HG03354 (cell line): Measurements from ENCODE around the gene HLA-DQA1.
A peak's percentile ranks its signal among the peaks of the same experiment; 100 is the strongest.
"Not testable (repeated sequence)": the region's sequence is repeated elsewhere in the genome, so short reads cannot be mapped to it uniquely, and the experiment has no call there.

ENCODE experiments used
- ATAC-seq: cut with Tn5 transposase; IDR thresholded peaks from one replicate; pipeline ENCODE4 v1.9.1; 2021; ENCODE audit warnings: mild to moderate bottlenecking; ENCODE audit not compliant: unreplicated experiment, poor library complexity, severe bottlenecking

The HLA-DQA1 gene

GRCh38 chr6:32655203-32655710, 18.1 kb downstream of the HLA-DQA1 start:
- ATAC-seq = no peak

GRCh38 chr6:32657329-32657728, 20.1 kb downstream of the HLA-DQA1 start:
- not testable (repeated sequence) for ATAC-seq

- ATAC-seq = not testable (repeated sequence)
Measured at GRCh38 chr6:32657819-32658218, 20.6 kb downstream of the HLA-DQA1 start.

GRCh38 chr6:32658268-32658897, 21.2 kb downstream of the HLA-DQA1 start:
- ATAC-seq = no peak

- ATAC-seq = peak; percentile 67
Measured at GRCh38 chr6:32659856-32660595, 22.8 kb downstream of the HLA-DQA1 start.

- no peak for ATAC-seq
Measured at GRCh38 chr6:32662099-32662498, 24.9 kb downstream of the HLA-DQA1 start.

GRCh38 chr6:32662836-32663235, 25.6 kb downstream of the HLA-DQA1 start:
- ATAC-seq = no peak

GRCh38 chr6:32664354-32664753, 27.1 kb downstream of the HLA-DQA1 start:
- ATAC-seq = no peak

GRCh38 chr6:32664827-32665362, 27.7 kb downstream of the HLA-DQA1 start:
- ATAC-seq = peak; percentile 38

GRCh38 chr6:32665661-32666060, 28.5 kb downstream of the HLA-DQA1 start:
- no peak for ATAC-seq

GRCh38 chr6:32666420-32667300, 29.5 kb downstream of the HLA-DQA1 start, which contains the start of gene HLA-DQB1:
TSS of gene HLA-DQB1 (minus strand) at chr6:32666657. CDS start at chr6:32666607, 50 bp downstream.
- ATAC-seq = peak; percentile 63

- ATAC-seq = peak; percentile 62
Measured at GRCh38 chr6:32668226-32668747, 31.1 kb downstream of the HLA-DQA1 start.

GRCh38 chr6:32669240-32669639, 32.0 kb downstream of the HLA-DQA1 start:
- ATAC-seq = no peak

GRCh38 chr6:32669893-32670292, 32.7 kb downstream of the HLA-DQA1 start:
- ATAC-seq = no peak

GRCh38 chr6:32671908-32672307, 34.7 kb downstream of the HLA-DQA1 start:
- not testable (repeated sequence) for ATAC-seq

- ATAC-seq = not testable (repeated sequence)
Measured at GRCh38 chr6:32674123-32674522, 36.9 kb downstream of the HLA-DQA1 start.

GRCh38 chr6:32679492-32679891, 42.3 kb downstream of the HLA-DQA1 start:
- no peak for ATAC-seq

GRCh38 chr6:32680055-32680454, 42.8 kb downstream of the HLA-DQA1 start:
- no peak for ATAC-seq

GRCh38 chr6:32684246-32684645, 47.0 kb downstream of the HLA-DQA1 start:
- ATAC-seq = no peak

GRCh38 chr6:32685603-32686002, 48.4 kb downstream of the HLA-DQA1 start:
- peak; percentile 75 for ATAC-seq
